Testis (tissue), 3 donors: ENCODE results near the gene CRELD1. TPM values are rescaled to one million over a fixed set of nuclear protein-coding genes. Genes with fewer than 3 reads are reported as not detected.

Source experiments
- DNase-seq: peaks from one replicate; pipeline ENCODE4 v3.0.0-alpha.2; 2019
- H3K27ac ChIP-seq, 2 donors: fragments of 200-600 bp; sonication (generic); one replicate each; pipeline ENCODE4 v1.5.1; 2019
- H3K27me3 ChIP-seq: fragments of 200-600 bp; sonication (generic); one replicate; pipeline ENCODE4 v1.5.1; 2019
- H3K36me3 ChIP-seq: fragments of 200-600 bp; sonication (generic); one replicate; pipeline ENCODE4 v1.5.1; 2017; ENCODE audit warnings: low read depth; ENCODE audit errors: missing control alignments
- H3K4me1 ChIP-seq: fragments of 200-600 bp; sonication (generic); one replicate; pipeline ENCODE4 v1.5.1; 2019
- H3K4me3 ChIP-seq, 2 donors: fragments of 200-600 bp; sonication (generic); one replicate each; pipeline ENCODE4 v1.5.1; 2017 to 2019
- H3K9me3 ChIP-seq: fragments of 200-600 bp; sonication (generic); one replicate; pipeline ENCODE4 v1.5.1; 2017
- POLR2A ChIP-seq: fragments of 450-650 bp; IDR thresholded peaks from one replicate; pipeline ENCODE4 v1.6.1; 2017; ENCODE audit warnings: antibody characterized with exemption, mild to moderate bottlenecking, moderate library complexity
- WGBS, 2 donors: methylation state at CpG; one replicate each; pipeline ENCODE4 v1.1.5; 2018; 5-methylcytosine and 5-hydroxymethylcytosine counted together
- intact Hi-C: fragments of 100-400 bp; cut with DNase I; formaldehyde crosslinking; loops from one replicate; pipeline ENCODE4 v1.15.1; 2023; ENCODE audit warnings: low total_unique reads
- polyA plus RNA-seq: library from polyadenylated mRNA; stranded (reverse); fragments of 350-450 nt; fragmentation: Illumina TruSeq; extraction: RNeasy Lipid Tissue Mini Kit (QIAGEN cat#74804); gene quantifications from one replicate; pipeline ENCODE4 v1.2.3, GENCODE V29; 2014; ENCODE audit warnings: low read depth, low replicate concordance; ENCODE audit not compliant: insufficient read depth
- total RNA-seq, 2 donors: library from RNA; depleted of rRNA; stranded (reverse); fragments of >200 nt; gene quantifications; one replicate each; pipeline ENCODE4 v1.2.3, GENCODE V29; 2016
- TF ChIP-seq, protein P1 (sequence below), 3 experiments: fragments of 450-650 bp in 2 of 3; fragments of 200-600 bp in 1 of 3; sonication (generic) in 1 of 3; IDR thresholded peaks; one replicate each; pipeline ENCODE4 v1.5.1; 2016 to 2019; ENCODE audit warnings: antibody characterized with exemption in 3 of 3, mild to moderate bottlenecking in 2 of 3, moderate library complexity in 1 of 3

CRELD1 gene
- total and polyA plus RNA-seq, 3 donors from 2014 or later, result 34.9 to 65.7 (median 37.1) TPM

DNA sequence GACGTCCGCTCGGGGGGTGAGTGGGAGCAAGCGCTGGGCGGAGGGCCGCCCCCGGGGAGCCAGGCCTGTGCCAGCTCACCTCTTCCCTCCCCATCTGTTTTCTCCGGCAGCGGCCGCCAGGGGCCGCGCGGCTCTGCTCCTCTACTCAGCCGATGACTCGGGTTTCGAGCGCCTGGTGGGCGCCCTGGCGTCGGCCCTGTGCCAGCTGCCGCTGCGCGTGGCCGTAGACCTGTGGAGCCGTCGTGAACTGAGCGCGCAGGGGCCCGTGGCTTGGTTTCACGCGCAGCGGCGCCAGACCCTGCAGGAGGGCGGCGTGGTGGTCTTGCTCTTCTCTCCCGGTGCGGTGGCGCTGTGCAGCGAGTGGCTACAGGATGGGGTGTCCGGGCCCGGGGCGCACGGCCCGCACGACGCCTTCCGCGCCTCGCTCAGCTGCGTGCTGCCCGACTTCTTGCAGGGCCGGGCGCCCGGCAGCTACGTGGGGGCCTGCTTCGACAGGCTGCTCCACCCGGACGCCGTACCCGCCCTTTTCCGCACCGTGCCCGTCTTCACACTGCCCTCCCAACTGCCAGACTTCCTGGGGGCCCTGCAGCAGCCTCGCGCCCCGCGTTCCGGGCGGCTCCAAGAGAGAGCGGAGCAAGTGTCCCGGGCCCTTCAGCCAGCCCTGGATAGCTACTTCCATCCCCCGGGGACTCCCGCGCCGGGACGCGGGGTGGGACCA, 632 bp upstream of the CRELD1 start:
- H3K36me3 ChIP-seq, result no peaks in the 10 kb centered on the region

DNA sequence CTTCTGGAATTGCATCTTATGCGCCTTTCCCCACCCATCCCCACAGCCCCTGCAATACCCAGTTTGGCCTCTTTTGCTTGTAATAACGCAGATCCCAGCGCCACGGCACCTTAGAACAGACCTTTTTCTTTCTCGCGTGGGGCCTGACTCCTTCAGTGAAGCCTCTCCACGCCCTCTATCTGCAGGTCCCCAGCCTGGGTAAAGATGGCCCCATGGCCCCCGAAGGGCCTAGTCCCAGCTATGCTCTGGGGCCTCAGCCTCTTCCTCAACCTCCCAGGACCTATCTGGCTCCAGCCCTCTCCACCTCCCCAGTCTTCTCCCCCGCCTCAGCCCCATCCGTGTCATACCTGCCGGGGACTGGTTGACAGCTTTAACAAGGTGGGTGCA, 594 bp downstream of the CRELD1 start:
- no peaks in the 10 kb centered on the region for H3K36me3 ChIP-seq
- H3K27me3 ChIP-seq, result no peaks in the 10 kb centered on the region
- no peak for DNase-seq
- no peaks in the 10 kb centered on the region for H3K9me3 ChIP-seq
- peak overlapping the region in 1 of 2 donors; percentile 88 for H3K27ac ChIP-seq
- peak overlapping the region; percentile 68 to 86 for H3K4me3 ChIP-seq
- TF ChIP-seq, protein P1, sequence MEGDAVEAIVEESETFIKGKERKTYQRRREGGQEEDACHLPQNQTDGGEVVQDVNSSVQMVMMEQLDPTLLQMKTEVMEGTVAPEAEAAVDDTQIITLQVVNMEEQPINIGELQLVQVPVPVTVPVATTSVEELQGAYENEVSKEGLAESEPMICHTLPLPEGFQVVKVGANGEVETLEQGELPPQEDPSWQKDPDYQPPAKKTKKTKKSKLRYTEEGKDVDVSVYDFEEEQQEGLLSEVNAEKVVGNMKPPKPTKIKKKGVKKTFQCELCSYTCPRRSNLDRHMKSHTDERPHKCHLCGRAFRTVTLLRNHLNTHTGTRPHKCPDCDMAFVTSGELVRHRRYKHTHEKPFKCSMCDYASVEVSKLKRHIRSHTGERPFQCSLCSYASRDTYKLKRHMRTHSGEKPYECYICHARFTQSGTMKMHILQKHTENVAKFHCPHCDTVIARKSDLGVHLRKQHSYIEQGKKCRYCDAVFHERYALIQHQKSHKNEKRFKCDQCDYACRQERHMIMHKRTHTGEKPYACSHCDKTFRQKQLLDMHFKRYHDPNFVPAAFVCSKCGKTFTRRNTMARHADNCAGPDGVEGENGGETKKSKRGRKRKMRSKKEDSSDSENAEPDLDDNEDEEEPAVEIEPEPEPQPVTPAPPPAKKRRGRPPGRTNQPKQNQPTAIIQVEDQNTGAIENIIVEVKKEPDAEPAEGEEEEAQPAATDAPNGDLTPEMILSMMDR (IDR thresholded peaks at IDR 0.05), result peak in 1 of 3 experiments; percentile 13
- no peak for TF ChIP-seq POLR2A
- intact Hi-C loops, result no loop called here
- H3K4me1 ChIP-seq, result peaks cover 9% of the 10 kb centered on the region
- WGBS, 2 donors, result 17 to 21% methylated on average over 11 of the region's 11 CpGs

More for the DNA sequence above, 632 bp upstream of the CRELD1 start:
- intact Hi-C loops, result no loop called here
- peak; percentile 76 for DNase-seq
- Histone ChIP-seq H3K4me3 (peak overlapping the region; percentile 68 to 86), H3K27me3 (no peaks in the 10 kb centered on the region), H3K4me1 (peaks cover 9% of the 10 kb centered on the region), H3K9me3 (no peaks in the 10 kb centered on the region), H3K27ac (peak overlapping the region; percentile 88 to 89)
- WGBS, 2 donors, result 3 to 6% methylated on average over 41 to 73 of the region's 77 CpGs
- TF ChIP-seq POLR2A, result no peak
- TF ChIP-seq, protein P1 (IDR thresholded peaks at IDR 0.05), result peak; percentile 54 to 69 (median 64)

DNA sequence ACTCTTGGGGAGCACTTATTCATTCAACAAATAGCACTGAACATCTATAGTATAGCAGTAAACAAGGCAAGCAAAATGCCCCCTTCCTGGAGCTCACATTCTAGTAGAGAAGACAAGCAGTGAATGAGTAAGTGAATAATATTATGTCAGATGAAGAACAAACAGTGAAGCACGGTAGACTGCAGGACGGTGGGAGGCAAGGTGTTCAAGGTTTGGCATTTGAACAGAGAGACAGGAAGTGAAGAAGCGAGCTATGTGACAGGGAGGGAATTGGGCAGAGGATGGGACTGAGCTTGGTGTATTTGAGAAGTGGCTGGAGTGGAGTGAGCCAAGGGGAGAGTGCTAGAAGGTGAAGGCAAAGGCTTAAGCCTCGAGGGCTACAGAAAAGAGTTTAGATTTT, 1.4 kb downstream of the CRELD1 start:
- intact Hi-C loops, result no loop called here
- no peak for DNase-seq
- WGBS, 2 donors, result 64 to 80% methylated on average over 4 of the region's 4 CpGs
- Histone ChIP-seq H3K4me3 (no peak overlapping the region), H3K27ac (no peak overlapping the region), H3K36me3 (no peaks in the 10 kb centered on the region), H3K9me3 (no peaks in the 10 kb centered on the region), H3K4me1 (peaks cover 9% of the 10 kb centered on the region), H3K27me3 (no peaks in the 10 kb centered on the region)
- TF ChIP-seq, protein P1 (IDR thresholded peaks at IDR 0.05), result no peak
- TF ChIP-seq POLR2A, result no peak

DNA sequence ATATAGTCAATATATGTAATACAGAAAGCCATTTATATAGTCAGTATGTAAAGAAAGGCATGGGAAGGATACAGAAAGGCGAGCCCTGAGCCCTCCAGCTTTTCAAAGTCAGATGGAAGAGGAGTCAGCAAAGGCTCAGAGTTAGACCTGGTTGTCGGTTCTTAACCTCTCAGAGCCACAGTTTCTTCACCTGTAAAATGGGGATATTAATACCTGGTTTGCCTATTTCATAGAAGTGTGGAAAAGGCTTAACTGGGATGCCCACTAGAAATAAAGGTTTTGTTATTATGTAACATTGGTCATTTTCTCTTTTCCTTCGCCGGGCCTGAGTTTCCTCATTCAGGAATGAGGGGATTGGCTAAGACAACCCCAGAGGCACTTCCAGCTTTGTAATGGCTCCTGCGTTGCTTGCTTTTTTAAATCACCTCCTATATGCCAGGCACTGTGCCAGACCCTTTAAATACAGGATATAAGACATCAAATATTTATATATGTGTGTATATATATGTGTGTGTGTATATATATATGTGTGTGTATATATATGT, 2.4 kb downstream of the CRELD1 start:
- Histone ChIP-seq H3K27ac (no peak overlapping the region), H3K4me3 (no peak overlapping the region), H3K27me3 (no peaks in the 10 kb centered on the region), H3K36me3 (no peaks in the 10 kb centered on the region), H3K4me1 (peaks cover 9% of the 10 kb centered on the region), H3K9me3 (no peaks in the 10 kb centered on the region)
- intact Hi-C loops, result no loop called here
- TF ChIP-seq POLR2A, result no peak
- TF ChIP-seq, protein P1 (IDR thresholded peaks at IDR 0.05), result no peak
- WGBS, 2 donors, result 89 to 92% methylated on average over 5 of the region's 5 CpGs
- DNase-seq, result no peak
